Measurements from ENCODE around the gene NEDD4L. TPM values are rescaled to one million over a fixed set of nuclear protein-coding genes. Genes with fewer than 3 reads are reported as not detected.

The NEDD4L gene
- total and polyA plus RNA-seq, 10 of the 15 experiments (the other 5 are each of a cell fraction or from before 2014, with no cell fraction given), result 7.4 to 24.0 (median 17.7) TPM

DNA sequence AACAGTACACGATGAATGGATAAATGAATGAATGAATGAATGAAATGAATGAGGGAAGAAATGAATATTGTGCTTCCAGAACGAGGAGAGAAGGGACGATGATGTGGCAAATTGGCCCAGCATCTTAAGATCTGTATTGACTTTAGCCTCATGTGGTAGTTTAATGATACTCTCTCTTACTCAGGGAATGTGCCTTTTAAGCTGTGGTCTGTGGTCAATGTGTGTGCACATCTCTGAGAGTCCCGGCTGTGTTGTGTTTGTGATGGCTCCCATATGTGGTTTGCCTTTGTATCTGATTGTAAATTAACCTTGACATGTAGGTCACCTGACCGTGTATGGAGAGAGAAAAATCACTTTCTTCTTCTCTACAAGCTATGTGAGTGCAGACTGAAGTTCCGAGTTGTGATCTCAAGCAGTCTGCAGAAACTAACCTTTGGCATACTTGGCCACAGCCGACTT lies 91.2 kb downstream of the NEDD4L start:
- Histone ChIP-seq H4K20me1 (ENCODE audit: control insufficient read depth, insufficient read depth) (no peaks in the 10 kb centered on the region), H3K79me2 (ENCODE audit: control insufficient read depth, insufficient read depth, low read length) (no peaks in the 10 kb centered on the region), H3K4me2 (ENCODE audit: control insufficient read depth, insufficient read depth) (no peak overlapping the region), H3K4me1 (ENCODE audit: control insufficient read depth, insufficient read depth, low read length) (no peaks in the 10 kb centered on the region), H3K27ac (ENCODE audit: control insufficient read depth, insufficient read depth) (no peak overlapping the region), H3K9ac (ENCODE audit: control insufficient read depth, insufficient read depth, low read length) (no peak overlapping the region), H3K4me3 (no peak overlapping the region), H3K27me3 (replicated peaks in 1 of 2; ENCODE audit: control insufficient read depth in 2 of 2, insufficient read depth in 2 of 2, low read length in 1 of 2) (no peaks in the 10 kb centered on the region), H2AFZ (ENCODE audit: control insufficient read depth, low read depth, low read length) (no peak overlapping the region), H3K36me3 (ENCODE audit: control insufficient read depth in 2 of 2, insufficient read depth in 2 of 2, low read length in 1 of 2) (no peaks in the 10 kb centered on the region), H3K9me3 (replicated peaks; ENCODE audit: control insufficient read depth, insufficient read depth, low read length) (no peaks in the 10 kb centered on the region; the same call in 2 of the 3 replicates)
- peak; percentile 52 for DNase-seq (ENCODE audit: low read depth, low spot score)
- ChIA-PET POLR2A (interaction anchor here (1.1 to 1.4 kb wide), 2 partner anchors 25 to 90 kb away, joined by 3 to 7 read pairs; no protein-coding TSS in a partner anchor), SMC1A (ENCODE audit: uncharacterized antibody, unreplicated experiment) (interaction anchor here (0.7 to 4.2 kb wide), 30 partner anchors 10 to 629 kb away, joined by 3 to 27 read pairs (median 4); partner anchors contain the start of gene NEDD4L), RAD21 (ENCODE audit: unreplicated experiment) (interaction anchor here (0.8 to 3.4 kb wide), 21 partner anchors 10 to 629 kb away, joined by 3 to 31 read pairs (median 5); partner anchors contain the start of gene NEDD4L), CTCF (interaction anchor here (0.7 to 5.7 kb wide), 56 partner anchors 8 to 629 kb away, joined by 3 to 62 read pairs (median 4); partner anchors contain the start of gene NEDD4L)
- FAIRE-seq, result no peak
- TF ChIP-seq TCF3 (IDR thresholded peaks at IDR 0.05; ENCODE audit: borderline replicate concordance, insufficient read depth, low read depth, low read length) (no peak), SUPT20H (IDR thresholded peaks at IDR 0.05; ENCODE audit: borderline replicate concordance, control insufficient read depth, low read depth, low read length) (no peak), RAD51 (IDR thresholded peaks at IDR 0.05) (peak; percentile 67; the same call in 1 of the 2 replicates), RUNX3 (IDR thresholded peaks at IDR 0.05; ENCODE audit: low read length) (peak; percentile 55; the same call in 1 of the 2 replicates), MTA2 (IDR thresholded peaks at IDR 0.05; ENCODE audit: low read depth) (0 out of 2 replicates have a peak, but pooled peaks have one; percentile 9), BHLHE40 (IDR thresholded peaks at IDR 0.05; ENCODE audit: borderline replicate concordance in 1 of 2, low read depth in 2 of 2, low read length in 1 of 2) (peak; percentile 68 to 80; a peak in 3 of 4 replicates), GATAD2B (conservative IDR thresholded peaks at IDR 0.05; ENCODE audit: low read depth) (no peak), ZNF24 (IDR thresholded peaks at IDR 0.05) (peak; percentile 87; the same call in 1 of the 2 replicates), NR2F1 (conservative IDR thresholded peaks at IDR 0.05) (peak; percentile 66; the same call in 1 of the 2 replicates), IKZF2 (IDR thresholded peaks at IDR 0.05) (peak in 1 of 2 experiments; percentile 30; a peak in 1 of 4 replicates)
- intact Hi-C loops (cut with micrococcal nuclease; ENCODE audit: unreplicated experiment), result loop anchor here (1.0 to 5.0 kb wide), 3 partner anchors 92 to 253 kb away; no protein-coding TSS in a partner anchor
- no TSS peak for BruUV-seq (replicated peaks)
- in situ Hi-C loops (cut with MboI), result no loop called here
- 19% methylated on average over 7 of the region's 7 CpGs for WGBS (ENCODE audit: insufficient coverage, insufficient replicate concordance, low lambda C conversion rate, missing lambda C conversion rate)
- ATAC-seq, result peak; percentile 87
